Natural killer cell (primary cell): ENCODE results near the gene ZNHIT1. TPM values are rescaled to one million over a fixed set of nuclear protein-coding genes. Genes with fewer than 3 reads are reported as not detected.

ENCODE experiments used
- ATAC-seq, 3 donors: fragments of 150-1000 bp in 2 of 3; fragments of 200-7000 bp in 1 of 3; cut with Tn5 transposase; 1 replicate in 1 of 3; 2 replicates in 2 of 3; pipeline ENCODE4 v1.10.0; 2021; ENCODE audit warnings: mild to moderate bottlenecking in 2 of 3, moderate library complexity in 2 of 3
- DNase-seq, 2 donors: peaks; one replicate each; pipeline versions ENCODE4 v3.0.0 to v3.0.0-alpha.2; 2013 to 2021; ENCODE audit warnings: mixed read lengths in 1 of 2
- H3K27ac ChIP-seq: one replicate; pipeline ENCODE4 v1.5.1; 2013; ENCODE audit warnings: mild to moderate bottlenecking, low read length
- H3K27me3 ChIP-seq: one replicate; pipeline ENCODE4 v1.6.1; 2013; ENCODE audit warnings: low read length; ENCODE audit not compliant: control insufficient read depth, insufficient read depth
- H3K36me3 ChIP-seq: one replicate; pipeline ENCODE4 v1.6.1; 2013; ENCODE audit warnings: low read length; ENCODE audit not compliant: control insufficient read depth, insufficient read depth
- H3K4me1 ChIP-seq: one replicate; pipeline ENCODE4 v1.6.1; 2013; ENCODE audit warnings: low read length; ENCODE audit not compliant: control insufficient read depth, insufficient read depth
- H3K4me3 ChIP-seq: one replicate; pipeline ENCODE4 v1.5.1; 2013; ENCODE audit warnings: low read length
- H3K9me3 ChIP-seq: one replicate; pipeline ENCODE4 v1.6.1; 2013; ENCODE audit warnings: low read length; ENCODE audit not compliant: control insufficient read depth, insufficient read depth
- H3K27ac Mint-ChIP-seq, 2 donors: one replicate each; pipeline ENCODE4 v1.8.0; 2022; ENCODE audit warnings: mild to moderate bottlenecking in 2 of 2, mixed read lengths in 2 of 2, moderate library complexity in 1 of 2
- H3K27me3 Mint-ChIP-seq, 2 donors: one replicate each; pipeline ENCODE4 v1.8.0; 2022; ENCODE audit warnings: low read depth in 2 of 2, mixed read lengths in 2 of 2
- H3K36me3 Mint-ChIP-seq: one replicate; pipeline ENCODE4 v1.8.0; 2022; ENCODE audit warnings: mixed read lengths
- H3K4me1 Mint-ChIP-seq, 2 donors: one replicate each; pipeline ENCODE4 v1.8.0; 2022; ENCODE audit warnings: mixed read lengths in 2 of 2
- H3K4me3 Mint-ChIP-seq: one replicate; pipeline ENCODE4 v1.8.0; 2022; ENCODE audit warnings: mild to moderate bottlenecking, moderate library complexity, mixed read lengths
- H3K9me3 Mint-ChIP-seq, 2 donors: one replicate each; pipeline ENCODE4 v1.8.0; 2022; ENCODE audit warnings: mixed read lengths in 2 of 2
- WGBS: methylation state at CpG from one replicate; pipeline ENCODE4 v1.1.7; 2013; ENCODE audit warnings: missing lambda C conversion rate; ENCODE audit not compliant: insufficient coverage; 5-methylcytosine and 5-hydroxymethylcytosine counted together
- intact Hi-C: fragments of 100-400 bp; cut with micrococcal nuclease; formaldehyde crosslinking; loops from one replicate; pipeline ENCODE4 v1.14.2; 2022
- total RNA-seq, 4 donors: library from RNA; stranded (reverse); fragments of 120-200 nt in 1 of 4; gene quantifications; one replicate each; pipeline versions ENCODE4 v1.2.3 to v1.2.4, GENCODE V29; 2013 to 2022
- TF ChIP-seq, protein P1 (sequence below): fragments of 200-600 bp; IDR thresholded peaks from one replicate; pipeline ENCODE4 v1.8.0; 2022; ENCODE audit warnings: antibody characterized with exemption

ZNHIT1 gene
- total RNA-seq, 3 donors from 2014 or later (not counting 1 experiment from before 2014, with no cell fraction given) = 53.7 to 63.5 (median 60.9) TPM

DNA sequence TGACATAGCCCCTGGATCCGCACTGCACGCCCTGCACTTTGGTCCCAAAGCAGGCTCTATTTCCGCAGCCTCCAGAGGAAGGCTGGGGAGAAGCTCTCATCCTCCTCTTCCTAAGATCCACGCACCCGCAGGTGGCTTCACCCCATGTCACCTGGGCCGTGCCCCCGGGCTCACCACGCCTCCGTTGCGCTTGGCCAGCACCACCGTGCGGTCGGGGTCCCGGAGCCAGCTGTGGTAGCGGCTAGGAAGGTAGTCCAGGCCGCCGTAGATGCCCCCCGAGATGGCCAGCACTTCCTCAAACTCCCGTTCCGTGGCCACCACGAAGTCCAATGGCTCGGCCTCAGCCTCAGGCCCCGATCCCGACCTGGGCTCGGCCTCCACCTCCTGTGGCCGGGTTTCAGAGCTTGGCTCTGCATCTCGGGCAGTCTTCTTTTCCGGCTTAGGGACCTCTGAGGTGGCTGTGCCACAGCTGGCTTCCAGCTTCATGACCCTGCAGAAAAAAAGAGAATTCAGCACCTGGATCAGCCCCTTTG lies 43.6 kb upstream of the ZNHIT1 start:
- peaks cover 71 to 82% of the 10 kb centered on the region in 2 donors for H3K27me3 Mint-ChIP-seq
- H3K27me3 ChIP-seq = peaks cover 68% of the 10 kb centered on the region

DNA sequence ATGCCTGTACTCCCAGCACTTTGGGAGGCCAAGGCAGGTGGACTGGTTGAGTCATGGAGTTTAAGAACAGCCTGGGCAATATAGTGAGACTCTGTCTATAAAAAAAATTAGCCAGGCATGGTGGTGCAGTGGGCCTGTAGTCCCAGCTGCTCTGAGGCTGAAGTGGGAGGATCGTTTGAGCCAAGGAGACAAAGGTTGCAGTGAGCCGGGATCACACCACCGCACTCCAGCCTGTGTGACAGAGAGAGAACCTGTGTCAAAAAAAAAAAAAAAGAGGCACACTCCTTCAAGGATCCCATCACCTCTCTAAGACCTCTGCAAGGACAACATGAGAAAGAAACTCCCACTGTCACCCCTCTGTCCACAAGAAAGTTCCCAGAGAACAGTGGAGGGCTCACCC lies 42.3 kb upstream of the ZNHIT1 start:
- no peak overlapping the region for H3K27ac ChIP-seq
- H3K27me3 Mint-ChIP-seq = peaks cover 62 to 79% of the 10 kb centered on the region in 2 donors
- intact Hi-C loops = no loop called here
- H3K4me3 Mint-ChIP-seq = no peak overlapping the region
- TF ChIP-seq, protein P1, sequence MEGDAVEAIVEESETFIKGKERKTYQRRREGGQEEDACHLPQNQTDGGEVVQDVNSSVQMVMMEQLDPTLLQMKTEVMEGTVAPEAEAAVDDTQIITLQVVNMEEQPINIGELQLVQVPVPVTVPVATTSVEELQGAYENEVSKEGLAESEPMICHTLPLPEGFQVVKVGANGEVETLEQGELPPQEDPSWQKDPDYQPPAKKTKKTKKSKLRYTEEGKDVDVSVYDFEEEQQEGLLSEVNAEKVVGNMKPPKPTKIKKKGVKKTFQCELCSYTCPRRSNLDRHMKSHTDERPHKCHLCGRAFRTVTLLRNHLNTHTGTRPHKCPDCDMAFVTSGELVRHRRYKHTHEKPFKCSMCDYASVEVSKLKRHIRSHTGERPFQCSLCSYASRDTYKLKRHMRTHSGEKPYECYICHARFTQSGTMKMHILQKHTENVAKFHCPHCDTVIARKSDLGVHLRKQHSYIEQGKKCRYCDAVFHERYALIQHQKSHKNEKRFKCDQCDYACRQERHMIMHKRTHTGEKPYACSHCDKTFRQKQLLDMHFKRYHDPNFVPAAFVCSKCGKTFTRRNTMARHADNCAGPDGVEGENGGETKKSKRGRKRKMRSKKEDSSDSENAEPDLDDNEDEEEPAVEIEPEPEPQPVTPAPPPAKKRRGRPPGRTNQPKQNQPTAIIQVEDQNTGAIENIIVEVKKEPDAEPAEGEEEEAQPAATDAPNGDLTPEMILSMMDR = no peak
- no peak overlapping the region for H3K4me3 ChIP-seq
- no peak overlapping the region for H3K27ac Mint-ChIP-seq
- H3K4me1 ChIP-seq = peaks cover 33% of the 10 kb centered on the region
- peaks cover 4% of the 10 kb centered on the region for H3K9me3 ChIP-seq
- H3K36me3 Mint-ChIP-seq = no peaks in the 10 kb centered on the region
- WGBS = 51% methylated on average over 3 of the region's 3 CpGs
- H3K4me1 Mint-ChIP-seq = peaks cover 21 to 47% of the 10 kb centered on the region in 2 donors
- no peaks in the 10 kb centered on the region for H3K36me3 ChIP-seq
- H3K27me3 ChIP-seq = peaks cover 63% of the 10 kb centered on the region
- DNase-seq (no peak), ATAC-seq (no peak)
- no peaks in the 10 kb centered on the region for H3K9me3 Mint-ChIP-seq

More for the DNA sequence above, 43.6 kb upstream of the ZNHIT1 start:
- peaks cover 43% of the 10 kb centered on the region for H3K4me1 ChIP-seq
- H3K27ac Mint-ChIP-seq = peak overlapping the region in 1 of 2 donors; percentile 34
- DNase-seq (no peak), ATAC-seq (no peak)
- peak overlapping the region; percentile 53 for H3K4me3 Mint-ChIP-seq
- no peak overlapping the region for H3K27ac ChIP-seq
- no peaks in the 10 kb centered on the region for H3K9me3 Mint-ChIP-seq
- 7% methylated on average over 27 of the region's 28 CpGs for WGBS
- H3K36me3 Mint-ChIP-seq = no peaks in the 10 kb centered on the region
- H3K4me3 ChIP-seq = no peak overlapping the region
- TF ChIP-seq, protein P1 = no peak
- no peaks in the 10 kb centered on the region for H3K36me3 ChIP-seq
- H3K4me1 Mint-ChIP-seq = peaks cover 30 to 50% of the 10 kb centered on the region in 2 donors
- intact Hi-C loops = no loop called here
- H3K9me3 ChIP-seq = peaks cover 4% of the 10 kb centered on the region

DNA sequence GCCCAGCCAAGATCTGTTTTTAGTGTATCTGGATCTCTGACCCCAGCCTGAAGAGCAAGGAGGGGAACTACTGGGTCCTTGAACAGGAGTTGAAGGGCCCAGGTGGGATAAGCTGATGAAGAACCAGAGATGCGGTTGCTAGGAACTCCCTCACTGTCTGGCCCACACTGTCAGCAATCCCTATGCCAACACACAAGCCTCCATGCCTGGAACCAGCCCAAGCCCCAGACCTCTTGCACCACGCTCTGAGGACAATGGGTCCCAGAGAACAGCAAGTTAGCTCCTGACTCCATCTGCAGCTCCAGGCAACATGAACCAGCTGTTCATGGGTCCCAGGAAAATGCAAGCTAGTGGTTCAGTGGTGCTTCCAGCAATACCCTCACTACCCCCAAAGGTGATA lies 40.3 kb upstream of the ZNHIT1 start:
- ATAC-seq (no peak), DNase-seq (no peak)
- no peak overlapping the region for H3K27ac ChIP-seq
- no peak overlapping the region for H3K4me3 ChIP-seq
- WGBS = 87% methylated on average over 2 of the region's 2 CpGs
- Mint-ChIP-seq H3K27ac (no peak overlapping the region), H3K36me3 (no peaks in the 10 kb centered on the region), H3K27me3 (peaks cover 60 to 76% of the 10 kb centered on the region in 2 donors), H3K4me3 (no peak overlapping the region), H3K9me3 (no peaks in the 10 kb centered on the region), H3K4me1 (peaks cover 14 to 38% of the 10 kb centered on the region in 2 donors)
- H3K36me3 ChIP-seq = no peaks in the 10 kb centered on the region
- H3K9me3 ChIP-seq = peaks cover 4% of the 10 kb centered on the region
- TF ChIP-seq, protein P1 = no peak
- intact Hi-C loops = no loop called here
- H3K27me3 ChIP-seq = peaks cover 52% of the 10 kb centered on the region
- H3K4me1 ChIP-seq = peaks cover 23% of the 10 kb centered on the region

DNA sequence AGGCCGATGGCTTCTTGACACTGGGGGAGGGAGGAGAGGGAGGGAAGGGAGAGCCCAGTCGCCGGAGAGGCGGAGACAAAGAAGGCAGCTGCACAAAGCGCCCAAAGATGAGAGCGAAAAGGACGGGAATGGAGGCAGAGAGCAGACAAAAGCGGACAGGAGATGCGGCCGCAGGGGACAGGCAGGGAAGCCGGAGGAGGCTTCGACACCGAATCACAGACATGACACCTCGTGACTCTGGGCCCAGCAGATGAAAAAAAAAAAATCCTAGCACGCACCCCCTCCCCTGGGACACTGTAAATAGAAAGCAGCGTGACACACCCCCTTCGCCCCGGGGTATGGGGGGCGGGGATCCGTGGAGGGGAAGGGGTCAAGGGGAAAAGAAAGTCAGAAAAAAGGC lies 38.8 kb upstream of the ZNHIT1 start:
- WGBS = 4% methylated on average over 16 of the region's 20 CpGs
- H3K36me3 ChIP-seq = no peaks in the 10 kb centered on the region
- Mint-ChIP-seq H3K4me3 (no peak overlapping the region), H3K27me3 (peaks cover 57 to 67% of the 10 kb centered on the region in 2 donors), H3K36me3 (no peaks in the 10 kb centered on the region), H3K4me1 (peaks cover 10 to 26% of the 10 kb centered on the region in 2 donors), H3K27ac (no peak overlapping the region), H3K9me3 (no peaks in the 10 kb centered on the region)
- no peak overlapping the region for H3K4me3 ChIP-seq
- peaks cover 37% of the 10 kb centered on the region for H3K27me3 ChIP-seq
- no peak overlapping the region for H3K27ac ChIP-seq
- intact Hi-C loops = no loop called here
- TF ChIP-seq, protein P1 = no peak
- DNase-seq (peak in 1 of 2 donors; percentile 29), ATAC-seq (no peak)
- peaks cover 8% of the 10 kb centered on the region for H3K4me1 ChIP-seq
- no peaks in the 10 kb centered on the region for H3K9me3 ChIP-seq
